ENCODE measurements around the gene ZBTB20.
"Not testable (repeated sequence)": the region's sequence is repeated elsewhere in the genome, so short reads cannot be mapped to it uniquely, and the experiment has no call there.

Gene ZBTB20

DNA sequence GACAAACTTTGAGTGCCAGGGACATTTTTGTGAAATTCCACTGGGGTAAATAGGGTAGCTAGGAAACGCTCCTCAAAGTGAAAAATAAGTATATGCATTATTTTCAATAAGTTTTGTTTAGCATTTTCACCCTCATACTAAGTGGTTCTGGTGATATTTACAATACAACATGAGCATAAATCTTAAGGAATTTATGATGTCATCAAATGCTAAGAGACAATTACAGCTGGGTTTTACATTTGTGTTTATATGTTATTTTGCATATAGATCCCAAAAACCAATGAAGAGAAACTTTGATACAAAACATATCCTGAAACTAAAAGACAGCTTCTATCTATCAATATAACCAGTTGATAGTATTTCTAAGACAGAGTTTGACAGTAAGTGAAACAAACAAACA lies 323.1 kb downstream of the ZBTB20 start:
- DNase-seq: no peak

GRCh38 chr3:114823061-114823460 lies 324.0 kb downstream of the ZBTB20 start:
- DNase-seq: no peak

DNA sequence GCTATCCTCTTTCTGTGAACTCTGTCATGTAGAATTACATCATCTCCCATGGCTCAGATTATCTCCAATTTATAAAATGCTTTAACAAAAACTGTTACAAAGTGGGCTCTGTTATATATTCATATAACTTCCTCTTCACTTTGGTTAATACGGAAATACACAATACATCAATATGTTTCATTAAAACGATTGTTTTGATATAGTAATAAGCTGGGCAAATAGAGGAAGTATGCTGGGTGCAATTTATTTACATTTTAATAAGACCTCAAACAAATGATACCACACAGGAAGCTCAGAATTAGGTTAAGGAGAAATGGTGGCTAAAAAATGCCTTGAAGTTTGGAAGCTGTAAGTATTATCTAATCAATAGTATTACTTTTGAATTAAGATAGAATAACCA lies 331.0 kb downstream of the ZBTB20 start:
- DNase-seq: peak; percentile 44

DNA sequence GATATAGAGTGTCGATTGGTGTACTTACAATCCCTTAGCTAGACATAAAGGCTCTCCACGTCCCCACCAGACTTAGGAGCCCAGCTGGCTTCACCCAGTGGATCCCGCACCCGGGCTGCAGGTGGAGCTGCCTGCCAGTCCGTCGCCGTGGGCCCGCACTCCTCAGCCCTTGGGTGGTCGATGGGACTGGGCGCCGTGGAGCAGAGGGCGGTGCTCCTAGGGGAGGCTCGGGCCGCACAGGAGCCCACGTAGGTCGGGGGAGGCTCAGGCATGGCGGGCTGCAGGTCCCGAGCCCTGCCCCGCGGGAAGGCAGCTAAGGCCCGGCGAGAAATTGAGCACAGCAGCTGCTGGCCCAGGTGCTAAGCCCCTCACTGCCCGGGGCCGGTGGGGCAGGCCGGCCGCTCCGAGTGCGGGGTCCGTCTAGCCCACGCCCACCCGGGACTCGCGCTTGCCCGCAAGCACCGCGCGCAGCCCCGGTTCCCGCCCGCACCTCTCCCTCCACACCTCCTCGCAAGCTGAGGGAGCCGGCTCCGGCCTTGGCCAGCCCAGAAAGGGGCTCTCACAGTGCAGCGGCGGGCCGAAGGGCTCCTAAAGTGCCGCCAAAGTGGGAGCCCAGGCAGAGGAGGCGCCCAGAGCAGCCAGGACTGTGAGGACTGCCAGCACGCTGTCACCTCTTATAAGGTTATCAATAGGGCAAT lies 334.4 kb downstream of the ZBTB20 start:
- DNase-seq: not testable (repeated sequence)

- DNase-seq: peak; percentile 41
Observed at GRCh38 chr3:114809668-114810413, 337.2 kb downstream of the ZBTB20 start.

- peak; percentile 22 for DNase-seq
Observed at GRCh38 chr3:114804099-114804498, 343.0 kb downstream of the ZBTB20 start.

DNA sequence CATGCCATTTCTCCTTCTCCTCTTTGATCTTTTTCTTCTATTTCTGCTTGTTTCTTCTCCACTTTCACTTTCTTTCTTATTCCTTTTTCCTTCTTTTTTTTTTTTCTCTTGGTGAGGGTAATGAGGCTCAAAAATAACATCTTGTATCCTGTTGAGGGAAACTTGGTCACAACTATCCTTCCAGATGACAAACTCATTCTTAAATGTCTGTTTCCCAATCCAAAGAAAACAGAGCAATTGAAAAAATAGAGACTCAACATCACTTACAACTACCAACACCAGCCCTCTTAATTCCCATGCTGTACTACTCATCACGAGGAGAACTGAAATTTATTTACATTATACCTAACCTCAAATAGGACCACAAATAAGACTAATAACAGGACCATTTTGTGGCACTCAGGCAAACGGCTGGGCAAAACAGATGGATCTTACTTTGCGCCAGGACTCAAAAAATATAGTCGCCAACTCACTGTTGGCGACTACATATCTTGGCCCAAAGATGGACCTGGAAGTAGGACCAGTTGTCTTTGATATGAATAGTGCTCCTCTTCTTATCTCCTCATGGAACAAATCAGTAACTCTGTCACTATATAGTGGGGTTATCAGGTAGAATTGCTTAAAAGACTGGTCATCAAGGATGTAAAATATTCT lies 343.9 kb downstream of the ZBTB20 start:
- peak; percentile 15 for DNase-seq

DNA sequence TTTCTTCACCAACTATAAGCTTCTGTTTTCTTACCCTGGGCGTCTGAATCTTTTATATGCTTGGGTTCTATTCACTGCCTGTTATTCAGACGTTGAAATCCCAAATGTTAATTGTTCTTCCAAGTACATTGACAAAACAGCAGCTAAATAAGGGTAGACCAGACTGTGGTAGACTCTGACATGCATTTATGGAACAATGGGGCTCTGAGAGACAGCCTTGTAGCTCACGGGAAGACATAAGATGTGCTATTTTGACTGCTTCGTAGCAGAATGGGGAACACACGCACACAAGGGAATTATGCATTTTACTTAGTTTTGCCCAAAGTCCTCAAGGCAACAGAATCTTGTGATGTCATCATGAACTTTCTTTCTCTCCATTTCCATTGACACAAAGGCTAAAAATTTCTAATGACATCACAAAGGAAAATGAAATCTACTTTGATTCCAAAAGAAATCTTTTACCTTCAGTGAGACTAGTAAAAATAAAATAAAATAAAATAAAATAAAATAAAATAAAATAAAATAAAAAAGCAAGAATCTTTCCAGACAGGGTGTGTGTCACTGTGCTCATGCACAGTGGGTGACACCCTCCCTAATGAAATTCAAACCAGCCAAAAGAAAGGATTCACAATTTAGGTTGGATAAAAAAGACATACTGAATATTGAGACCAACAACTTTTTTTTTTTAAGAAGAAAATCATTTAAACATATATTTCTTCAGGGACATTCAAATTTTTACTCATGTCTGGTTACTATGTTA lies 346.6 kb downstream of the ZBTB20 start:
- no peak for DNase-seq

DNA sequence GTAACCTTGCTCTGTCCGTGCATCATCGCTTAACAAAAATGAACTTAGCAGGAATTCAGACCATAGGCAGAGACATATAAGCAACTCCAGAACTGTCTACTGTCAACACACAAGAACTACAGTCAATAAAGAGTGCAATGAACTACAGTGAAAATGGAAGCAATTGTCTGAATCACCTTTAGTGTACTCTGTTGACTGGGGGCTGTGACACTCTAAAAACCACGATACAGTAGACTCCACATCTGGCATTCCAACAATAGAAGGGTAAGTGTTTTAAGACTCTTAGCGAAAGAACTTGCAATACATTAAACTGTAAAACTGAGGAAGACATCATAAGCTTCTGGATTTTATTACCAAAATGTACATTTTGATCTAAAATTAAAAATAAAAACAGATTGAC lies 347.3 kb downstream of the ZBTB20 start:
- DNase-seq: no peak

DNA sequence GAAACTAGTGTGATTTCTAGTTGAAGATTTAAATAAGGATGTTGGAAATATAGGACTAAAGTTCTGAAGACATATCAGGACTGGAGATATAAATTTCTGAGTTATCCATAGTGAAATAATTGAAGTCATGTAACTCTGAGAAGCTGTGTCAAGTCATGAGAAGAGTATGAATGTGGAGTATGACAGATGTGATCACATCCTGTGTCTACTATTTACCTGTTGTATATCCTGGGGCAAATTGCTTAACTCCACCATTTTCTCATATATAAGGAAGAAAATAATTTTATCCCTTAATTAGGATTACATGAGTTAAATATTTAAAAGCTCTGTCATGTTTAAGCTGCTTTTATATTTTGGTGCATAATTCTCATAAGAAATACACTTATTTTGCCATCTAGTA lies 350.3 kb downstream of the ZBTB20 start:
- no peak for DNase-seq

- no peak for DNase-seq
Observed at GRCh38 chr3:114794894-114795630, 352.0 kb downstream of the ZBTB20 start.

GRCh38 chr3:114792159-114792918 lies 354.7 kb downstream of the ZBTB20 start:
- DNase-seq: no peak

DNA sequence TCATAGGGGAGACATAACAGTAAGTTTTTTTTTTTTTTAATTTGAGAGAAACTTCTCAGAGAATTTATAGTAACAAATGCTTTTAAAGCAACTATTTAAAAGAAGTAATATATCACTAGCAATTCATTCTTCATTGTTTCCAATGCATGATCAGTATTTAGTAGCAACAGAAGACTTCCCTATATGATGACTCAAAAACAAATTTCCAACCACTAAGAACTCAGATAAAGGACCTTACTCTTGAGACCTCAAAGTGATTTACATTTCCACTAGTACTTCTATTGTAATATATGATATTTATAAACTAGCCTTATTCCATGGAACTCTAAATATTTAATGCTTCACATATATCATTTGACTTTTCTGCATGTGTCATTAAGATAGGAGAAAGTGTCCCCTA lies 356.3 kb downstream of the ZBTB20 start:
- peak; percentile 27 for DNase-seq

- no peak for DNase-seq
Observed at GRCh38 chr3:114789803-114790202, 357.3 kb downstream of the ZBTB20 start.

DNA sequence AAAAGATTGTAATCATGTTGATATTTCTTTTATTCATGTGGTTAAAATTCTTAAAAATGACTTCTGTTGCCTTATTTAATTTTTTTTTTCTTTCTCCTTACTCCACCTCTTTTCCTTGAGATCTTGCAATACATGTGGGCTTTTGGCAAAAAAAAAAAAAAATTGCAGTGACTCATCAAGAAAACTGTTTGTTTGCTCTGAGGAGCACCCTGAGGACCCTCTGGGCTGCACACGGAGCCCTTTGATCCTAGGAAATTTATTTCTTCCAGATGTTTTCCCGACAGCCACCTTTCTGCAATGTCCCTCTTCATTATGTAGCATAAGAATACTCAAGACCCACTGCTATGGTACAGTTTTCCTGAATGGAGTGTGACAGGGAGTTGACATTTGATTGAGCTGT lies 371.7 kb downstream of the ZBTB20 start:
- DNase-seq: peak; percentile 8

DNA sequence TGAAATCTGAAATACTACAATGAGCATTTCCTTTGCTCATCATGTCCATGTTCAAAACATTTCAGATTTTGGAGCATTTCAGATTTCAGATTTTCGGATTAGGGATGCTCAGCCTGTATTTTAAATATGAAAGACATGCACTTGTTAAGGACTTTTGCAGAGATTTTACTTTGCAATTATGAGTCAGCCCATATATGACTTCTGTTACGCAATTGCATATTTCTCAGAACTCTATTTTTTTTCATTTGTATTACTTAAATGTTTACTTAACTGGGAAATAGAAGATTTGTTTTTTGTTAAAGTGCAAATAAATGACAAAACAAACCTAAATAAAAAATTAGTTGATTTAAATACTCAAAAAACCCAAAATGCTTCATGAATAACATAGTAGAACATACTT lies 376.2 kb downstream of the ZBTB20 start:
- DNase-seq: peak; percentile 25

DNA sequence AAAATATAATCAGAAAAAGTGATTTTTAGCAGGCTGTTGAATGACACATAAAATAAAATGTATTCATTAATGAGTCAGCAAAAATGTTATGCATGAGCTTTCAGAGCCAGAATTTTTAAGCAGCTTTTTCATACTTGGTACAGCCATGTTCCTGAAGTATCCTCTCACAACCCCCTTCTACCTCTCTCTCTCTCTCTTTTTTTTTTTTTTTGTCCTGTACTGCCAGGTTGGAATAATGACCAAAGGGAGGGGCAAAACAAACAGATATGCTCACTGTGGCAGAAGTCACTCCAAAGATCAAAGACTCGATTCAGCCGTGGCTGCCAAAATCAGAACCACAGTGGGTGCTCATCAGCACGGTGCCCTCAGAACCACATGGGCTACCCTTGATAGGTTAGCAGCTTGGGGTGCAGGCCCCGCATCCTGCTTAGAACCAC lies 383.0 kb downstream of the ZBTB20 start:
- no peak for DNase-seq

DNA sequence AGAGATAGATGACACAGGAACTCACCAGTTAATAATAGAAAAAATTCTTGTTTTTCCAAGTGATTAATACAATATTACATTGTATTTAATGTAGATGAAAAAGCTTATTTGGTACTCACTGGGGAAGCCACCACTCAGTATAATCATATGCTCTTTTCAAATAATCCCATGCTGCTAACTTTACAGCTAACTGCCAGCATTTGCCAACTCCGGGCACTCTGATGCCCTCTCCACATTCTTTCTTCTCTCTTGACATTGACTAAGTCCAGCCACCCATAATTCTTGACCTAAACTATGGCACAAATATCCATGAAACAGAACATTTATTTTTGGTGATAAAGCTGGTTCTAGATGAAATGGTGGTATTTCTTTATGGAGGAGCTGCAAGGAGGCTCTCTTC lies 384.9 kb downstream of the ZBTB20 start:
- DNase-seq: no peak

- peak; percentile 39 for DNase-seq
Observed at GRCh38 chr3:114760679-114761078, 386.4 kb downstream of the ZBTB20 start.

DNA sequence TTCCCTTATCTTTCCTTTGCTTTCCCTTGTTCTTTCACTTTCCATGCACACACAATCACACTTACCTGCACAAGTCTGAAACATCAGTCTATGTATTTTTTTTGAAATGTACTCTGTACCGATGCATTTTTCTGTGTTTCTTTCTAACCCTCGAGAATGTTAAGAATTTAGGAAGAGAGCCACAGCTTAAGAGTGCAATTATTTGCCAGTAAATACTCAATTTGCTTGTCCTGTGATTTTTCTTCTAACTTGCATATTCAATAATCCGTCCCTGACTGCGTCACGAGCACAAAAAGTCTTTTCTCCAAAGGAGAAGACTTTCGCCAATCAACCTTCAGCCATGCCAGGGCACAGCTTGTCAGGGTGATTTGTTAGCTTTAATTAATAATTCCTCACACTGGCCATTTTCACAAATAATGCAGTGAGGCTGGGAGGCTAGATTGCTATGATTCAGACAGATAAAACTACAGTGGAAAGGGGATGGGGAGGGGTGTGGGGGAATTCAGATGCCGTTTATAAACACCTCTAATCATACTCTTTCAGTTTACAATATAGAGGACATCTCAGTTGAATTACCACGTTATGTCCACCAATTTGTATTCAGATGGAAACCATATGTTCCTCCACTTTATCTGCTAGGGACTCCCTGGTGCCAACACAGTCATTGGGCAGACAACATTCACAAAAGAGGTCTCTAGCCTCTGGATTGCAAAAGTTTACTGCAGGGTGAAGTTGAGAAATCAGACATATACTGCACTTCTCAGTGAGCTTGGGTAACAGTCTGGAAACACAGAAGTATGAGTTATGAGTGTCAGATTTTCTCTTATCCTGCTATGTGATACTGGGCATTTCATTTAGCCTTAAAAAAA lies 388.0 kb downstream of the ZBTB20 start:
- DNase-seq: peak; percentile 27
